ENCODE data around the gene EFS. TPM values are rescaled to one million over a fixed set of nuclear protein-coding genes. Genes with fewer than 3 reads are reported as not detected.

EFS gene
- total RNA-seq, 1 experiment from 2014 or later: 0.14 TPM

DNA sequence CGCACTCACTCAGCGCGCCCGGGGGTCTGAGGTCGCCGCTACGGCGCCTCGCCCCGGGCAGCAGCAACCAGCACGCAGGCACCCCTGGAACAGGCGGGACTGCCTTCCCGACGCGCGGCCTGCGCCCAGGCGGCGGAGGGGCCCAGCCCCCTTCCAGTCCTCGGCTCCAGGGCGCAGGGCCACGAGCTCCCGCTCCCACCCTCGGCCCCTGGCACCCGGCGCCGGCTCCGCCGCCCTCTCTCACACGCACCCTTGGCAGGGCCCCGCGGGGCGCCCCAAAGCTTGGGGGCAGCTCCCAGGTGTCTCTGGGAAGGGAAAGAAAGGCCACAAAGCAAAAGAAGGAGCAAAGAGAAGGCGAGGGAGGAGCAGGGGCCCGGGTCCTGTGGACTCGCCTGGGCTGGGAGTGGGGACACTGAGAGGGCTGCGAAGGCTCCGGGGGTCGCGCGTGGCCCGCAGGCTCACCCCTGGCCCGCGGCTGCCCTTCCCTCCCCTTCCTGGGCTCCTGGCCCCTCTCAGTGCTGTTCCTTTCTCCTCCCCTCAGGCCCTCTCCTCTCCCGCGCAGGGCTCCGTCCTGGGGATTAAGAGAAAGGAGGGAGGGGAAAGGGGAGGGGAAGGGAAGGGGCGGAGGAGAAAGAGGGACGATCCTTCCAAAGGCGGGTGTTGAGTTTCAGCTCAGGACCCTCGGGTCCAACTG is 907 bp upstream of the EFS start:
- intact Hi-C loops (cut with micrococcal nuclease; ENCODE audit: unreplicated experiment): no loop called here
- Histone ChIP-seq H3K4me1 (no peaks in the 10 kb centered on the region), H3K27me3 (replicated peaks; ENCODE audit: control insufficient read depth, insufficient read depth, low read length) (no peaks in the 10 kb centered on the region), H3K4me3 (ENCODE audit: low read depth, low read length) (no peak overlapping the region), H3K36me3 (ENCODE audit: control insufficient read depth, insufficient read depth, low read length) (no peaks in the 10 kb centered on the region), H3K9me3 (no peaks in the 10 kb centered on the region)
- POLR2A ChIA-PET: no interaction called here
- DNase-seq: no peak
- no peak overlapping the region for H3K4me3 Mint-ChIP-seq (ENCODE audit: unreplicated experiment)
- H3K36me3 Mint-ChIP-seq (ENCODE audit: insufficient read depth, unreplicated experiment): peaks cover 6% of the 10 kb centered on the region
- no peak overlapping the region for H3K27ac Mint-ChIP-seq (ENCODE audit: unreplicated experiment)
- no peaks in the 10 kb centered on the region for H3K4me1 Mint-ChIP-seq (ENCODE audit: low read depth, unreplicated experiment)
- CTCF ChIA-PET: no interaction called here
- no peaks in the 10 kb centered on the region for H3K9me3 Mint-ChIP-seq (ENCODE audit: unreplicated experiment)
- no TSS peak for BruUV-seq (replicated peaks)
- H3K27me3 Mint-ChIP-seq (ENCODE audit: insufficient read depth, unreplicated experiment): no peaks in the 10 kb centered on the region
- no peak for TF ChIP-seq CTCF (IDR thresholded peaks at IDR 0.05; ENCODE audit: insufficient read depth in 1 of 2, low read depth in 1 of 2, low read length in 1 of 2, severe bottlenecking in 1 of 2, unreplicated experiment in 1 of 2)

GRCh38 chr14:23364164-23365035 is 572 bp downstream of the EFS start:
- H3K4me3 ChIP-seq (ENCODE audit: low read depth, low read length): no peak overlapping the region
- no peaks in the 10 kb centered on the region for H3K9me3 ChIP-seq
- no peaks in the 10 kb centered on the region for H3K27me3 ChIP-seq (replicated peaks; ENCODE audit: control insufficient read depth, insufficient read depth, low read length)
- peak overlapping the region; percentile 20 for H3K4me3 Mint-ChIP-seq (ENCODE audit: unreplicated experiment)
- POLR2A ChIA-PET: no interaction called here
- H3K4me1 Mint-ChIP-seq (ENCODE audit: low read depth, unreplicated experiment): no peaks in the 10 kb centered on the region
- intact Hi-C loops (cut with micrococcal nuclease; ENCODE audit: unreplicated experiment): no loop called here
- no peaks in the 10 kb centered on the region for H3K9me3 Mint-ChIP-seq (ENCODE audit: unreplicated experiment)
- DNase-seq: peak in 1 of 2 experiments; percentile 23
- H3K27ac Mint-ChIP-seq (ENCODE audit: unreplicated experiment): no peak overlapping the region
- BruUV-seq (replicated peaks): no TSS peak
- TF ChIP-seq CTCF (IDR thresholded peaks at IDR 0.05; ENCODE audit: insufficient read depth in 1 of 2, low read depth in 1 of 2, low read length in 1 of 2, severe bottlenecking in 1 of 2, unreplicated experiment in 1 of 2): no peak
- peaks cover 6% of the 10 kb centered on the region for H3K36me3 Mint-ChIP-seq (ENCODE audit: insufficient read depth, unreplicated experiment)
- no peaks in the 10 kb centered on the region for H3K27me3 Mint-ChIP-seq (ENCODE audit: insufficient read depth, unreplicated experiment)
- no peaks in the 10 kb centered on the region for H3K36me3 ChIP-seq (ENCODE audit: control insufficient read depth, insufficient read depth, low read length)
- H3K4me1 ChIP-seq: no peaks in the 10 kb centered on the region
- CTCF ChIA-PET: no interaction called here

DNA sequence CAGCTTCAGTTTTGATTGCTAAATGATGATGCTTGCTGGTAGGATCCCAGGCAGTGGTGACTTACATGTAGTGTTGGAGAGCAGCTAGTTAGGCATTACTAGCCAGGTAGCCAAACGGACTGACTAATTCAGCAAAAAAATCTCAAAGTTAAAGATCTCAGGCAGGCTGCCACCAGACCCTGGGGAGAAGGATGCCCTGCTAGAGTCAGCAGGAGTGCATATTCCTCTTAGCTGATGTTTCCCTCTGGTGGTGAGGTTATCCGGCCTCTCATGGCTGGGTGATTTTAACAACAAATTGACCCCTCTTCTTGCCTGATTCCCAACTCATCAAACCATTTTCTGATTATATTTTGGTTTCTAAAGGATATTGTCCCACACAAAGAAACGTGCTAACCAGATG is 2.8 kb downstream of the EFS start:
- Mint-ChIP-seq H3K4me1 (ENCODE audit: low read depth, unreplicated experiment) (no peaks in the 10 kb centered on the region), H3K36me3 (ENCODE audit: insufficient read depth, unreplicated experiment) (peaks cover 6% of the 10 kb centered on the region), H3K27me3 (ENCODE audit: insufficient read depth, unreplicated experiment) (no peaks in the 10 kb centered on the region), H3K4me3 (ENCODE audit: unreplicated experiment) (no peak overlapping the region), H3K27ac (ENCODE audit: unreplicated experiment) (no peak overlapping the region), H3K9me3 (ENCODE audit: unreplicated experiment) (no peaks in the 10 kb centered on the region)
- Histone ChIP-seq H3K9me3 (no peaks in the 10 kb centered on the region), H3K27me3 (replicated peaks; ENCODE audit: control insufficient read depth, insufficient read depth, low read length) (no peaks in the 10 kb centered on the region), H3K4me3 (ENCODE audit: low read depth, low read length) (no peak overlapping the region), H3K4me1 (no peaks in the 10 kb centered on the region), H3K36me3 (ENCODE audit: control insufficient read depth, insufficient read depth, low read length) (no peaks in the 10 kb centered on the region)
- peak in 1 of 2 experiments; percentile 31 for DNase-seq
- ChIA-PET CTCF (interaction anchor here (1.0 kb wide), 1 partner anchor 10 kb away, joined by 3 read pairs; the partner anchor contains the start of gene SLC22A17), POLR2A (no interaction called here)
- TF ChIP-seq CTCF (IDR thresholded peaks at IDR 0.05; ENCODE audit: insufficient read depth in 1 of 2, low read depth in 1 of 2, low read length in 1 of 2, severe bottlenecking in 1 of 2, unreplicated experiment in 1 of 2): peak in 1 of 2 experiments; percentile 44
- intact Hi-C loops (cut with micrococcal nuclease; ENCODE audit: unreplicated experiment): loop anchor here (1.0 kb wide), 1 partner anchor 34 kb away; no protein-coding TSS in a partner anchor
- no TSS peak for BruUV-seq (replicated peaks)
